ENCODE data around the gene MYD88.

- TF ChIP-seq CTCF (IDR thresholded peaks at IDR 0.05; ENCODE audit: insufficient read depth, low read depth, low read length): no peak
- TF ChIP-seq EZH2 (IDR thresholded peaks at IDR 0.05; ENCODE audit: insufficient read depth, low read length): no peak
These were observed 8.0 kb downstream of the MYD88 start for GRCh38 chr3:38146504-38146903.

All from astrocyte (in vitro differentiated cells and primary cell).